HG03060 (cell line): ENCODE data around the gene MRNIP.

Source experiments
- ATAC-seq: cut with Tn5 transposase; IDR thresholded peaks from one replicate; pipeline ENCODE4 v1.9.1; 2021; ENCODE audit warnings: low read depth, moderate number of reproducible peaks; ENCODE audit not compliant: unreplicated experiment

Gene MRNIP

GRCh38 chr5:179823937-179824744 is 34.5 kb downstream of the MRNIP start:
- ATAC-seq: no peak

- ATAC-seq: no peak
Observed at GRCh38 chr5:179822444-179822990, 36.1 kb downstream of the MRNIP start.

- ATAC-seq: no peak
Observed at GRCh38 chr5:179822059-179822432, 36.6 kb downstream of the MRNIP start.

GRCh38 chr5:179821298-179822058 is 37.1 kb downstream of the MRNIP start:
- ATAC-seq: no peak

- no peak for ATAC-seq
Observed at GRCh38 chr5:179820483-179821297, 37.9 kb downstream of the MRNIP start, which contains the start of gene SQSTM1. Gene SQSTM1, plus strand, starts transcription at chr5:179820905. Its CDS starts 32 bp downstream, at chr5:179820937.

- no peak for ATAC-seq
Observed at GRCh38 chr5:179820127-179820482, 38.5 kb downstream of the MRNIP start.

GRCh38 chr5:179819296-179820126 is 39.1 kb downstream of the MRNIP start:
- peak; percentile 21 for ATAC-seq

GRCh38 chr5:179818746-179819295 is 39.8 kb downstream of the MRNIP start:
- peak; percentile 40 for ATAC-seq

- ATAC-seq: no peak
Observed at GRCh38 chr5:179817890-179818745, 40.5 kb downstream of the MRNIP start.

GRCh38 chr5:179817470-179817840 is 41.2 kb downstream of the MRNIP start:
- no peak for ATAC-seq

- ATAC-seq: no peak
Observed at GRCh38 chr5:179816796-179817469, 41.7 kb downstream of the MRNIP start.

- no peak for ATAC-seq
Observed at GRCh38 chr5:179816401-179816795, 42.2 kb downstream of the MRNIP start.

- ATAC-seq: no peak
Observed at GRCh38 chr5:179815491-179816249, 42.9 kb downstream of the MRNIP start.

- ATAC-seq: no peak
Observed at GRCh38 chr5:179814090-179814489, 44.5 kb downstream of the MRNIP start.

- ATAC-seq: no peak
Observed at GRCh38 chr5:179812997-179813607, 45.5 kb downstream of the MRNIP start.

- no peak for ATAC-seq
Observed at GRCh38 chr5:179812135-179812825, 46.3 kb downstream of the MRNIP start.
